ENCODE results near the gene ALG11. TPM values are rescaled to one million over a fixed set of nuclear protein-coding genes. Genes with fewer than 3 reads are reported as not detected.

ALG11 gene
- total RNA-seq, 1 donor from 2014 or later = 23.6 TPM

GRCh38 chr13:52070929-52071523, 58.8 kb downstream of the ALG11 start:
- no peak for DNase-seq (ENCODE audit: low spot score)
- intact Hi-C loops (cut with DNase I) = loop anchor here (2.0 kb wide), 1 partner anchor 56 kb away; no protein-coding TSS in a partner anchor

Other genes starting within 250 kb of the ALG11 start
- 9.8 TPM for gene DHRS12, start 208.2 kb upstream of the ALG11 start, total RNA-seq
- 1.7 TPM for gene TMEM272, start 167.2 kb upstream of the ALG11 start, total RNA-seq
- gene CCDC70, start 150.4 kb upstream of the ALG11 start, total RNA-seq = not detected
- gene ATP7B, start 948 bp upstream of the ALG11 start, total RNA-seq = 10.8 TPM
- 13.9 TPM for gene UTP14C, start 12.3 kb downstream of the ALG11 start, total RNA-seq
- gene NEK5, start 116.7 kb downstream of the ALG11 start, total RNA-seq = 0.67 TPM
- gene NEK3, start 147.2 kb downstream of the ALG11 start, total RNA-seq = 7.5 TPM